HUES48 (cell line): ENCODE data around the gene NSG1.

ENCODE experiments used
- H3K27ac ChIP-seq: one replicate; pipeline ENCODE4 v1.7.0; 2013; ENCODE audit warnings: low read depth, low read length, inconsistent platforms
- H3K27me3 ChIP-seq: 2 replicates; pipeline ENCODE4 v1.6.1; 2013; ENCODE audit warnings: mild to moderate bottlenecking, low read length; ENCODE audit not compliant: control insufficient read depth, insufficient read depth
- H3K36me3 ChIP-seq: 2 replicates; pipeline ENCODE4 v1.6.1; 2013; ENCODE audit warnings: low read length; ENCODE audit not compliant: control insufficient read depth, insufficient read depth
- H3K4me1 ChIP-seq: 2 replicates; pipeline ENCODE4 v1.6.1; 2013; ENCODE audit warnings: mild to moderate bottlenecking, low read length; ENCODE audit not compliant: control insufficient read depth, insufficient read depth
- H3K4me3 ChIP-seq: 2 replicates; pipeline ENCODE4 v1.5.1; 2013; ENCODE audit warnings: mild to moderate bottlenecking, low read depth, low read length
- H3K9ac ChIP-seq: 2 replicates; pipeline ENCODE4 v1.6.1; 2013; ENCODE audit warnings: mild to moderate bottlenecking, low read depth, low read length, moderate library complexity
- H3K9me3 ChIP-seq: 2 replicates; pipeline ENCODE4 v1.6.1; 2013; ENCODE audit warnings: low read length; ENCODE audit not compliant: control insufficient read depth, insufficient read depth

The NSG1 gene

DNA sequence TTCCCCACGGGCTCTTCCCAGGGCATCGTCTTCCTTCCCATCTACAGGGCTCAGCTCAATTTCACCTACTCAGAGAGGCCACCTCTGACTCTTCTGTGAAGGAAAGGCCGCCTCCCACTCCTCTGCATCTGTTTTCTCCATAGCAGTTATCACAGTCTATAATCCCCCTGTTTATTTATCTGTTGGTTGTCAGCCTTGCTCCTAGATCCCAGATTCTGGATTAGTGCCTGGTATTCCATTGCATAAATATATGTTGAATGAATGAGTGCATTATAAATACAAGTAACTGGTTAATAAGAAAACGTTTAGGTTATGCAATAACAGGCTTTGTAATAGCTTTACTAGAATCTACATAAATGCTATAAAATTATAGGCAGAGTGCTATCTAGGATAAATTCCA, 52.9 kb downstream of the NSG1 start:
- Histone ChIP-seq H3K36me3 (peaks cover 10% of the 10 kb centered on the region; the same call in 1 of the 2 replicates), H3K4me3 (no peak overlapping the region), H3K9me3 (no peaks in the 10 kb centered on the region), H3K27me3 (no peaks in the 10 kb centered on the region), H3K27ac (no peak overlapping the region), H3K4me1 (0 out of 2 replicates have a peak, but pooled peaks cover 3% of the 10 kb centered on the region), H3K9ac (no peak overlapping the region)

DNA sequence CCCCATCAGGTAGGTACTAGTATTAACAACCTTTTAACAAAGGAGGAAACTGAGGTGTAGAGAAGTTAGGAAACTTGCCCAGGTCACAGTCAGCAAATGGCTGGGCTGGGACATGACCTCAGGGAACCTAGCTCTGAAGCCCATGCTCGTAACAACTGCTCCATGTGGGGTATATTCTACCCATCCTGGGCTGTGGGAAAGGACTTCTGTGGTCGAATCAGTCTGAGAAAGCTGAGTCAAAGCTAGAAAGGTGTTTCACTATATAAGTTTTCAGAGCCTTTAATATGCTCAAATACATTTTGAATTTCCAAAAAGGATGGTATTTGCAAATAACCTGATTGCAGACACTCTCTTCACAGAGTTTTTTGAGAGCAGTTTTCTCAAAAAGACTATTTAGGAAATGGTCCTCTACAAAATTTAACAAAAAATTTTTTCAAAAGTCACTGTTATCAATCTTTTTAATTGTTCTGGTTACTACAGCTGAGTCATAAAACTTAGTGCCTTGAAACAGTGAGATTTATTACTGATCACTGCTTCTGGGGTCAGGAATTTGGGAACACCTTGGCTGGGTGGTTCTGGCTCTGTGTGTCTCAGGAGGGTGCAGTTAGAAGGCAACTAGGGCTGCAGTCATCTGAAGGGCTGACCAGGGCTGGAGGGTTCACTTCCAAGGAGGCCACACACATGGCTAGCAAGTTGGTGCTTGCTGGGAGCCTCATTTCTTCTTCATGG, 53.6 kb downstream of the NSG1 start:
- H3K9me3 ChIP-seq: no peaks in the 10 kb centered on the region
- no peak overlapping the region for H3K9ac ChIP-seq
- no peaks in the 10 kb centered on the region for H3K27me3 ChIP-seq
- H3K36me3 ChIP-seq: peaks cover 10% of the 10 kb centered on the region; the same call in 1 of the 2 replicates
- 0 out of 2 replicates have a peak, but pooled peaks cover 3% of the 10 kb centered on the region for H3K4me1 ChIP-seq
- H3K27ac ChIP-seq: no peak overlapping the region
- H3K4me3 ChIP-seq: no peak overlapping the region

DNA sequence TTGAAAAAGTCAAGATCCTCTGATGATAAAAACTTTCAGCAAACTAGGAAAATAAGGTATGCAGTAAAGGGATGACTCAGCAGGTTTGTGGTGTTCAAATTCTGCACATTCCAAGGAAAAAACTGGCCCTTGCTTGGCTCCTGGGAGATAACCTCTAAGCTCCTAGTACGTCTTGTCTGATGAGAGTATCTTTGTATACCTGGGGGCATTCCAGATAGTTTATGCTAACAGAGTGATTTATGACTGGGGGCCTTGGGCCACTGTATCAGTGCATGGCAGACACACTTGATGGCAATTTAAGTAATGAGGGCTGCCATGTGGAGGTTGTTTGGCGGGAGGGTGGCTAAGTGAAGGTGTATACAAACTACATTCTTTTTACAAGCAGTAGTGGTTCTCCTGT, 56.9 kb downstream of the NSG1 start:
- Histone ChIP-seq H3K4me1 (0 out of 2 replicates have a peak, but pooled peaks cover 3% of the 10 kb centered on the region), H3K27me3 (no peaks in the 10 kb centered on the region), H3K4me3 (no peak overlapping the region), H3K9me3 (no peaks in the 10 kb centered on the region), H3K27ac (no peak overlapping the region), H3K36me3 (no peaks in the 10 kb centered on the region), H3K9ac (no peak overlapping the region)

DNA sequence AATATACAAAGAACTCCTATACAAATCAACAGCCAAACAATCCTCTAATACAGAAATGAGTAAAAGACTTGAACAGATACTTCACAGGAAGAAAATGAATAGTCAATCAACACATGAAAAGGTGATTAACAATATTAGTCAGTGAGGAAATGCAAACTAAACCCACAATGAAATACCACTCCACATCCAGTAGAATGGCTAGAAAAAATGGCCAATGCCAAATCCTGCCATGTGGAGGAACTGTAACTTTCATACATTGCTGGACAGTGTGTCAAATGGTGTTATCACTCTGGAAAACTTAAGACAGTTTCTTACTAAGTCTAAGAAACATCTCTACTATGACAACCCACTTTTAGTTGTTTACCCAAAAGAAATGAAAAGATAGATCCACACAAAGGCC, 59.5 kb downstream of the NSG1 start:
- Histone ChIP-seq H3K27ac (no peak overlapping the region), H3K9me3 (no peaks in the 10 kb centered on the region), H3K27me3 (no peaks in the 10 kb centered on the region), H3K4me3 (no peak overlapping the region), H3K36me3 (no peaks in the 10 kb centered on the region), H3K4me1 (0 out of 2 replicates have a peak, but pooled peaks cover 3% of the 10 kb centered on the region), H3K9ac (no peak overlapping the region)

DNA sequence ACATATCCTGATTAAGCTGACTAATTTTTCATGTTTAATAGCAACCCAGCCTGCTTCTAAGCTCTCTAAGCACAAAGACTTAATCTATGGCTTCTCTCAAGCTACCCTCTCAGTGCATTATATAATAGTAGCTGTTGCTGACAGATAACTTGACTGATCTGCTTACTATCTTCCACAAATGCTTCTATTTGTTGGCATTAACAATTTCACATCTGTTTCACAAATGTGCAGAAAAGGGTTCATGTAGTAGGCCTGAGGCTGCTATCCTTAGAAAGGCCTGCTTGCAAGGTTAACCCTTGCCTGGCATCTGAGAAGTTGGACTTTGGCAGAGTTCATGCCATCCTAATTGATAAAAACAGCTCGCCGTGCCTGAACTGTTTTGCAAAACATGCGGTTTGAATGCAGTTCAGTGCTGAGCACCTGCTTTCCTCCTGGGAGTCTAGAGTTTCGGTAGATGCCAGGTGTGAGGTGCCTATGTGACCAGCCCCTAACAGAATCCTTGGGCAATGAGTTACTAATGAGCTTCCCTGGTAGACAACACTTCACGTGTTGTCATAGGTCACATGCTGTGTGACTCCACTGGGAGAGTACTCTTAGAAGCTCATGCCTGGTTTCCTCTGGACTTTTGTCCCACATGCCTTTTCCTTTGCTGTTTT, 68.4 kb downstream of the NSG1 start:
- H3K9ac ChIP-seq: no peak overlapping the region
- H3K9me3 ChIP-seq: no peaks in the 10 kb centered on the region
- no peak overlapping the region for H3K27ac ChIP-seq
- H3K4me3 ChIP-seq: no peak overlapping the region
- no peaks in the 10 kb centered on the region for H3K27me3 ChIP-seq
- peaks cover 8% of the 10 kb centered on the region; the same call in 1 of the 2 replicates for H3K36me3 ChIP-seq
- H3K4me1 ChIP-seq: peaks cover 32% of the 10 kb centered on the region

DNA sequence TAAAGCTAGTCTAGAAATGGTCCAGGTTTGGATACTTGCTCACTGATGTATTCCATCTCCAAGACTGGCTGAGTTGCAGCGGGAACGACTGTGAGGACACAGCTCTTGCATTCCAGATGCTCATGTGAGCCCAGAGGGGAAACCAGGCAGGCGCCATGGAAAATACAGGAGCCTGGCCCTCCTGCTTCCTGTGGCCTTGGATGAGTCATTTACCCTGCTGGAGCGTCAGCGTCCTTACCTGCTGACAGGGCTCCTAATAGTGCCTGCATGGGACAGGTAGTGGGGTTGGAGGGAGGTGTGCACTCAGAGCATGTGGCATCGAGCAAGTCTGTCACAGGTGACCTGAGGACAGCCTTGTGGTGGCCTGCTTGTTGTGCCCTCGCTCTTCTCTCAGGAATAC, 69.4 kb downstream of the NSG1 start:
- peaks cover 32% of the 10 kb centered on the region for H3K4me1 ChIP-seq
- H3K36me3 ChIP-seq: peaks cover 8% of the 10 kb centered on the region; the same call in 1 of the 2 replicates
- H3K27ac ChIP-seq: no peak overlapping the region
- H3K9me3 ChIP-seq: no peaks in the 10 kb centered on the region
- no peak overlapping the region for H3K9ac ChIP-seq
- H3K4me3 ChIP-seq: no peak overlapping the region
- no peaks in the 10 kb centered on the region for H3K27me3 ChIP-seq

DNA sequence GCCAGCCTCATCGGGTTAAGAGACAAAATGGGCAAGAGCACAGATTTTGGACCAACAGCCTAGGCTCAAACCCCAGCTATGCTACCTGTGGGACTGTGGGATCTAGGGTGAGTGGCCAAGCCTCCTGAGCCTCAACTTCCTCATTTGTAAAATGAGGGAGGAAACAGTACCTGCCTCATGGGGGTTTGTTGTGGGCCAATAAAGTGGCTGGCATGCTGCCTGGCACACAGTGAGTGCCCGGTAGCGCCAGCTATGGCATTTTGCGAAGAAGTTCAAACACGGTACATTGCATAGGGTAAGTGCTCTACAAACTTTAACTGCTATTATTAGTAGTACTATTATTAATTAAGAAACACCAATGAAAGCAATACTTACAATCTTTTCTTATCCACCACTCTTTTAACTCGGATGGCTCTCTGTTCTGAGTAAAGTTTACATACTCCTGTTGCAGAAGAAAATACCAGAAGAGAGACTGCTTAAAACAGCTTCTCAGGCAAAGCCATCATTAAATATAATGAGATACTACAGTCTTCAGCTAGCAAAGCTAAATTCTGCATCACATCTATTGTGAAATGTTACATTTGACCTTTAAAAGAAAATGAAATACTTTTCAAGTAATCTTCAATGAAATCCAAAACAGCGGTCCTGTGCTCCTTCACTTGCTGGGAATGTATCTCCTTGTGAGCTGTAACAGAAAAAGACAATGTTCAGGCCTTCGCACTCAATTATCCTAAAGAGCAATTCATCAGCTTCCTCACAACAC, 70.1 kb downstream of the NSG1 start:
- H3K9ac ChIP-seq: no peak overlapping the region
- H3K4me1 ChIP-seq: peaks cover 37% of the 10 kb centered on the region
- peaks cover 8% of the 10 kb centered on the region; the same call in 1 of the 2 replicates for H3K36me3 ChIP-seq
- H3K27ac ChIP-seq: peak overlapping the region; percentile 54
- H3K9me3 ChIP-seq: no peaks in the 10 kb centered on the region
- H3K27me3 ChIP-seq: no peaks in the 10 kb centered on the region
- H3K4me3 ChIP-seq: no peak overlapping the region

DNA sequence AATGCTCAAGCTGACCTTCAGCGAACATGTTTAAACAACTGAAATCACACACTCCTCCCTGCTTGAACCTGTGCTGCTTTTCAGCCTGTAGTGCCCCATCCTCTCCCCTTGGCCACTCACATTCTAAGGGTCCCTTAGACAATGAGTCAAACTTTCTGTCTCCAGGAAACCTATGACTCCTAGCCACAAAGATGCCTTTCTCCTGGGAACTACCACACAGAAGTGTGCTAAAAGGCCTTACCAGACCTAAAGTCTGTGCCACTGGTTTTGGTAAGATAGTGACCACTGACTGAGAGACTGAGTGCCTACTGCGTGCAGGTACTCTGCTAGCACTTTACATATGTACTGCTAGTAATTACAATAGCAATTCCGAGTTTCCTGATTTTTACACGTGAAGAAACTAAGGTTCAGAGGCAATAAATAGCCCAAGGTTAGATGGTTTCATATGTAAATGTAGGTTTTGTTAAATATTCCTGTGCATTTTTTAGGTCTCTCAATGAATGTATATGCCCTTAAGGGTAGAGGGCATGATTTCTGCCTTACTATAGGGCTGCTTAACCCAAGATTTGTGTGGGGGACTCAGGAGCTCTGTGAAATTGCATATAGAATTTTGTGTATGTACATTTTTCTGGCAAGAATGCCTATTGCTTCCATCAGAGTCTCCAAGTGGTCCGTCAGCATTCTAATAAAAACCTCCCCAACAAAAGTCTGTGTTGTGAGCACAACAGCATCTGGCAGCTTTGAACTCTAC, 71.1 kb downstream of the NSG1 start:
- peak overlapping the region; percentile 54 for H3K27ac ChIP-seq
- no peaks in the 10 kb centered on the region for H3K9me3 ChIP-seq
- peaks cover 46% of the 10 kb centered on the region for H3K4me1 ChIP-seq
- H3K9ac ChIP-seq: no peak overlapping the region
- H3K27me3 ChIP-seq: no peaks in the 10 kb centered on the region
- H3K36me3 ChIP-seq: peaks cover 8% of the 10 kb centered on the region; the same call in 1 of the 2 replicates
- H3K4me3 ChIP-seq: peak overlapping the region; percentile 11; the same call in 1 of the 2 replicates

DNA sequence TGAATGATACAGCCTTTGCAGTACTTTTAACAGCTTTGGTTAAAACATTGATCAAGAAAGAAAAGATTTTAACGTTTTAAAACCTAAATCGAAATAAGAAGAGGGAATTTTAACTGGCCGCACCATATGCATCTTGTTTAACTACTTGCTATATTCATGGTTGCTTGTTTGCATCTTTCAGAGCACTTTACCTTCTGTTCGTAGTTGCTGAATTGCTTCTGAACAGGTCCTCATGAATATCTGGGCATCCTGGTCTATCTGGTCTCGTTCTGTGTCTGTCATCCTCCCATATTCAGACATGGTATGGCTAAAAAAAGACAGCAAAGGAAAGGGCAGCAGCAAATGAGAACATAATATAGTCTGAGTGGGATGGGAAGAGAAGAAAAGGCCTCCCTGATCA, 72.3 kb downstream of the NSG1 start:
- Histone ChIP-seq H3K9me3 (no peaks in the 10 kb centered on the region), H3K27ac (no peak overlapping the region), H3K36me3 (peaks cover 5% of the 10 kb centered on the region; the same call in 1 of the 2 replicates), H3K27me3 (no peaks in the 10 kb centered on the region), H3K4me3 (no peak overlapping the region), H3K4me1 (peaks cover 58% of the 10 kb centered on the region), H3K9ac (no peak overlapping the region)

DNA sequence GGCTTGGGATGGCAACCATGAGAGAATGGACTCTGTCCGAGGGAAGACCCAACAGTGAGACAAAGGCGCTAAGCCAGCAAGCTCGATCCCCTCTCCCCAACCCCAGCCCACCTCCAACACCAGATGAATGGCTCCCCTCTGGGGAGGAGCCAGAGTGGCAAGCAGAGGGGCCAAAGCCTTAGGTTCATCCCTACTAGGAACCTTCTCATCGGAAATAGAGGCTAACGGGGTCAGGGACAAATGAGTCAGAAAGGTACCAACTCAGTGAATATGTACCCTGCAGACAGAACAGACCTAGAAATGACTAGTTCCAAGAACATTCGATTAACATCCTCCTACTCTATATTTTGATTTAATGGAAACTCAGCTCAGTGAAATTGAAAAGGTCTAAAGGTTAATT, 73.9 kb downstream of the NSG1 start:
- no peak overlapping the region for H3K4me3 ChIP-seq
- H3K27ac ChIP-seq: no peak overlapping the region
- H3K27me3 ChIP-seq: no peaks in the 10 kb centered on the region
- H3K9me3 ChIP-seq: no peaks in the 10 kb centered on the region
- H3K36me3 ChIP-seq: peaks cover 5% of the 10 kb centered on the region; the same call in 1 of the 2 replicates
- peaks cover 60% of the 10 kb centered on the region for H3K4me1 ChIP-seq
- H3K9ac ChIP-seq: no peak overlapping the region
